Raji (cell line): ENCODE data around the gene CBX6.

ENCODE experiments used
- POLR2A ChIP-seq: IDR thresholded peaks from 2 replicates; pipeline ENCODE4 v1.6.1; 2011; ENCODE audit warnings: low read depth, low read length, control low read depth; ENCODE audit not compliant: insufficient read depth

Gene CBX6

DNA sequence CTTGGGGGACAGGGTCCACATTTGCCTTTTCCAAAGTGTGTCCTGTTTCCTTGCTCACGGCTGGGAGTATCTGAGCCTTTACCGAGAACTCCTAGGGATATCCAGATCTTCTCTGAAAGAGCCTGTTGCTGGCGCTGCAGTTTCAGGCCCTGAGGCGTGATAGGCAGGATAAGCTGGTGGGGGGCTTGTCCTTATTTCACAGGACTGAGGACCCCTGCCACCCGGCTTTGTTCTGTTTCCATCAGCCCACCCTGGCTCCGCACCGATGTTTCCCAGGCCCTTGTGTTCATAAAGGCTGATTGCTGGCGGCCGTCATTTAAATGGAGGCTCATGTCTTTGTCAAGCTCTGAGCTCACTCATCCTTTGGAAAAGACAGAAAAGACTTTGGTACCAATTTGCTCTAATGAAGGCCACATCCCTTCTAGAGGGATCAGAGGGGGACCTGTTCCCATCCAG is 18.8 kb downstream of the CBX6 start:
- TF ChIP-seq POLR2A = no peak

- TF ChIP-seq POLR2A = no peak
Observed at GRCh38 chr22:38852522-38852921, 19.5 kb downstream of the CBX6 start.

DNA sequence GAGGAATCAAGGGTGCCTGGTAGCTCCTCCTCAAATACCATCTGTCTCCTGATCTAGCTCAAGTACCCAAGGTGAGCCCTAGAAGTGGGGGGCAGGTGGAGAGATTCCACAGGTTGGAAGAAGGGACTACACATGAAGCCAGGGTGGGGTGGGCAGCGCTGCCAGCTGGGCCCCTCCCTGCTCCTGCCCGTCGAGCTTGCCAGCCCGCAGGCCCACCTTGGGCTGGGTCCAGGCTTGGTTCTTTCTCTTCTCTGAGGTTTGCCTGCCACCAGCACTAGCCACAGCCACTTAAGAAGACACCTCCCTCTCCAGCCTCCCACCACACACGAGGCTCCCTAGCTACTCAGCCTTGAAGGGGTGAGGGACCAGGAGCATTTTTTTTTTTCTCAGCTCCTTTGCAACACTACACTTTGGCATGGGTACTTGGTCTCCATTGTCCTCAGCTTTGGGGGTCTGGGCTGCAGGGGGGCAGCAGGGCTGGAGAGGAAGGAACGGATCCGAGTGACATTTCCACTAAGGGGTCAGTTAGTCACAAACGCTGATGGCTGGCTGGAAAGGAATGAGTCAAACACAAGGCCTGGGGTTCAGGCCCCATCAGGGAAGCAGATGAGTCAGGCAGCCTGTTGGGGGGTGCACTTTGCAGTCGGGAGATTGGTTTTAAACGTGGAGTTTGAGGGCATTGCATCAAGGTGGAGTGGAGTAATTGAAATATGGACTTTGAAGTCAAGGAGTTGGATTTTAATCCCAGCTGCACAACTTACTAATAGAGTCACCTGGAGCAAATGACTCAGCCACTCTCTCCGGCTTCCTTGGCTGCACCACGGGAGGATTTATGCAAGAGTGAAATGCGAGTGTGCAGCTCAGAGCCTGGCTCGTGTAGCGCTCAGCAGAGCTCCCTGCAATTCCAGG is 20.8 kb downstream of the CBX6 start:
- TF ChIP-seq POLR2A = no peak

DNA sequence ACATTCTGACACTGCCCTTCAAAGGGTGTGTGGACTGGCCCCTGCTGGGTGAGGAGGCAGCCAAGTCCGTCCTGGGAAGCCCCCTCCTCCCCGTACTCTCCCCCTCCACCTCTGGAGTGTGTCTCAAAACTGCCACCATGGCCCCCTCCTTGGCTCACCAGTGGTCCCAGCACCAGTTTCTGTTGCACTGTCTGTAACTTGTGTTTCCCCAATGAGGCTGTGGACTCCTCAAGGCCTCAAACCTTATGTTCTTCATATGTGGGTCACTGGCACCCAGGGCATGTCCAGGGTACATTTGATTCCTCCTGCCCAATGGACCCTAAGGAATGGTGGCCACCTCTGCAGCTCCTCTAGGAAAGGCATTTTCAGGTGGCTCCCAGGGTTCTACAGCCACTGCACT is 21.6 kb downstream of the CBX6 start:
- no peak for TF ChIP-seq POLR2A

GRCh38 chr22:38849811-38850210 is 22.2 kb downstream of the CBX6 start:
- TF ChIP-seq POLR2A = no peak

DNA sequence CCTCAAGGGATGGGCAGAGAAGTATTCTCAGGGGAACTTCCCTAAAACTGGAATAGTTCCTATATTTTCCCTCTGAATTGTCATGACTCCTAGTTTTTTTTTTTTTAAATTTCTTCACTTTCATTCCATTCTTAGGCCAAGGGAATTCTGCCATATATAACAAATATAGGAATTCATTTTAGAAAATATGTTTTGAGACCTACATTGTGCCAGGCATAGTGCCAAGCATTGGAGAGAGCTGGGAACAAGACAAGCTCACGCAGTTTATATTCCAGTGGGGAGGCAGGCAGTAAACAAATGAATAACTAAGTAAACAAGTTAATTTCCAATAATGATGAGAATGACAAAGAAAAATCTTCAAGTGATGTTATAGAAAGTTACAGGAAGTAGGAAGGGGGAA is 25.6 kb downstream of the CBX6 start:
- TF ChIP-seq POLR2A = no peak

GRCh38 chr22:38845004-38845740 is 26.8 kb downstream of the CBX6 start:
- TF ChIP-seq POLR2A = no peak

DNA sequence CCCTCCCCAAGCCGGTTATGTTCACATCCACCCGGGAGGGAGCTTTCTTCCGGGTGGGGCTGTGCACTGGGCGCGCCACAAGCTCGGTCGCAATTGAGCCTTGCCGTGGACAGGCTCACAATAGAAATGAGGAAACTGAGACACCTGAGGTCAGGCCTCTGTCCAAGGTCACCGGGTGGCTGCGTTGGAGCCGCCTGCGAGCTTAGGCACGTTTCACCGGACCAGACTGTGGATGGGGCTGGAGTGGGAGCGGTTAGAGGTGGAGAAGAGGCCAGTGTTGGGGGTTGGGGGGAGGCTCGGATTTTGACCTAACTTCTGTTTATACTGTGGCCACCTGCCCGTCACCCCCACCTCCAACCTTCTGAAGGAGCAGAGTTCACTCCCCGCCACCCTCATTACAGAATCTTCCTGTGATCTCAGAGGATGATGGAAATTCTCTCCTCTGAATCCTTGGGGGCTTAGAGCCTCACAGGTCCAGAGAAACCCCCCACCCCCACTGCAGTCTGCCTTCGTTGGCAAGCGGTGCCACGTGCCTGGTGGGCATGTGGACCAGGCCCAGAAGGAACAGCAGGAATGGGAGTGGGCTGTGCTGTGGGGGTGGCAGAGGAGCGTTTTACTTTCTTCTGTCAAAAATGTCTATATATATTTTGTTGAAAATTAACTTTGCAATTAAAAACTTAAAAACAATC is 27.6 kb downstream of the CBX6 start:
- no peak for TF ChIP-seq POLR2A

GRCh38 chr22:38843657-38844314 is 28.2 kb downstream of the CBX6 start, which contains the start of gene NPTXR:
TSS of gene NPTXR (minus strand) at chr22:38844028.
- no peak for TF ChIP-seq POLR2A

DNA sequence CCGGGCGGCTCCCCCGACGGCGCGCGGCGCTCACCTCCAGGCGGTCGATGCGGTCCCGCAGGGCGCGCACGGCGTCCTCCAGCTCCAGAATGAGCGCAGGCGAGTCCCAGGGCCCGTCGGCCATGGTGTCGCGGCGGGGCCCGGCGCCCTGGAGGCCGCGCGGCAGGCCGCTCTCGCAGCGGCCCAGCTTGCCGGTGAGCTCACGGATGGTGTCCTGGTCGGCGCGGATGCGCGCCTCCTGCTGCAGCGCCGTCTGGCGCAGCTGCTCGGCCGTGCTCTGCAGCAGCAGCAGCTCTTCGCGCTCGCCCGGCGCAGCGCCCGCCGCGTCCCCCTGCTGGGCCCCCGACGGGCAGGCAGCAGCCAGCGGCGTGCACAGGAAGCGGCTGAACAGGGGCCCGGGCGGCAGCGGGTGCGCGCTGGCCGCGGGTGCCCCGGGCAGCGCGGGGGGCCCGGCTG is 28.8 kb downstream of the CBX6 start:
- TF ChIP-seq POLR2A = no peak

DNA sequence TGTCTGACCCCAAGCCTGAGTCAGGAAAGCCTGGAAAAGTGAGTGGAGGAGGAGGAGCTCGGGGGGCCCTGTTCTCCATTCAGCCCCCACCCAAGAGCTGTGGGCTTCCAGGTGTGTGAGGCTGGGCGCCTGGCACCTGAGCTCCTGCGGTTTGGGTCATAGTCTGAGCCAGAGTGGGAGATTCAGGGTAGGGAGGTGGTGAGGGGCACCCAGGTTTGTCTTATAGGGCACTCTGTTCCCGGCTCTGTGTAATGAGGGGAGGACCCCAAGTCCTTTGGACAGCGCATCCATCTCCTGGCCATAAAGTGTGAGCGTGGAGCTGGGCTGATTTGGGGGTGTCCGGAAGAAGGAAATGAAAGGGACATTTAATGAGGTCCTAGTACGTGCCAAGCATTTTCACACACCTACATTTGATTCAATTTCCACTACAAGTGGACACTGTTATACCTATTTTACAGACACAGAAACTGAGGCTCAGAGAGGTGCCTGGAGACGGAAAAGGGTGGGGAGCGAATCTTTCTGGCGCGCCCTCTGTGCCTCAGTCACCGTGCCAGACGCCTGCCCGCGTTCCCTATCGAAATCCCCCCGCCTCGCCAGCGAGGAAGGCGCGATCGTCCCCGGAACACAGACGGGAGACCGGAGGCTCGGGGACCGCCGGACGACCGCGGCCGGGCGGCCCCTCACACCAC is 29.4 kb downstream of the CBX6 start:
- TF ChIP-seq POLR2A = no peak

DNA sequence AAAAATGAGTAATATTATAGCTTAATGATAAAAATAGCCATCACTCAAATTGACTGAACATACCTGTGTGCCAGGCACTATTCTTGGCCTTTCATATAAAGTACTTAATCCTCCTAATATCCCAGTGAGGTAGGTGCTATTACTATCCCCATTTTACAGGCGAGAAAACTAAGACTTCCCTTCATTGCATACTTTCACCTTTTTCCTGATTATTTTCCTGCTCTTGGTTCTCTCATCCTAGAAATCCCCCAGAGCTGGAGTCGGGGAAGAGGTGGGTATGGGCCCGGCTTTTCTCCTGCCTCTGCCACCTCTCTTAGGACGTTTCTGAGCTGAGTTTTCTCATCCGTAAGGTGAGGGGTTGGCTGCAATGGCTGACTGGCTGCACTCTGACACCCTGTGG is 30.4 kb downstream of the CBX6 start:
- no peak for TF ChIP-seq POLR2A

DNA sequence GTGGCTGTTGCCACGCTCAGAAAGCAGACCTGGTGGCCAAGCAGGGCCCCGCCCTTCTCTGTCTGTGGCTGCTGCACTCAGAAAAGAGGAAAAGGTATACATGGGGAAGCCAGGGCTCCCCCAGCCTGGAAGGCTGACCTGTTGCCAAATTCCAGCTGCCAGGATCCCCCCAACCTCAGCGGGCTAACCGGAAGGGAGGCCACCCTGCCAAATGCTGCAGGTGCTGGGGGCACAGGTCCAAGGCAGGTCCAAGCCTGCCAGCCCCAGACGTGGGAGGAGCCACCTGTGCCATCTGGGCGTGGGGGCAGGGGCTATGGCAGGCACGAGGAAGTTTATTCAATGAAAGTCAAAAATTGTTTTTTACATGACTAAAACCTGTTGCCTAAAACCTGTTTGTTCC is 30.8 kb downstream of the CBX6 start:
- TF ChIP-seq POLR2A = no peak

- no peak for TF ChIP-seq POLR2A
Observed at GRCh38 chr22:38840129-38840528, 31.9 kb downstream of the CBX6 start.

- no peak for TF ChIP-seq POLR2A
Observed at GRCh38 chr22:38839686-38840085, 32.3 kb downstream of the CBX6 start.

GRCh38 chr22:38837414-38837928 is 34.5 kb downstream of the CBX6 start:
- TF ChIP-seq POLR2A = no peak
